CD14-positive monocyte (primary cell): ENCODE data around the gene ZGPAT. TPM values are rescaled to one million over a fixed set of nuclear protein-coding genes. Genes with fewer than 3 reads are reported as not detected.
A peak's percentile ranks its signal among the peaks of the same experiment; 100 is the strongest.

Experiments used
- DNase-seq, 3 donors: peaks; one replicate each; pipeline ENCODE4 v3.0.0-alpha.2; 2011 to 2022
- H2AFZ ChIP-seq: 2 replicates; pipeline ENCODE4 v1.6.0; 2012; ENCODE audit warnings: mild to moderate bottlenecking, low read depth, low read length, inconsistent platforms; ENCODE audit not compliant: insufficient read depth, poor library complexity, severe bottlenecking
- H3K27ac ChIP-seq, 2 donors: 1 replicate in 1 of 2; 2 replicates in 1 of 2; pipeline ENCODE4 v1.5.1; 2012 to 2013; ENCODE audit warnings: low read length in 2 of 2, control low read depth in 1 of 2, inconsistent platforms in 1 of 2, low read depth in 1 of 2, mild to moderate bottlenecking in 1 of 2
- H3K27me3 ChIP-seq, 2 donors: one replicate each; pipeline versions ENCODE4 v1.6.0 to v1.6.1; 2011 to 2013; ENCODE audit warnings: low read length in 2 of 2; ENCODE audit not compliant: control insufficient read depth in 2 of 2, insufficient read depth in 2 of 2
- H3K36me3 ChIP-seq, 2 donors: replicated peaks in 1 of 2; 1 replicate in 1 of 2; 2 replicates in 1 of 2; pipeline versions ENCODE4 v1.5.1 to v1.6.1; 2012 to 2013; ENCODE audit warnings: low read length in 2 of 2, control low read depth in 1 of 2, inconsistent platforms in 1 of 2, mild to moderate bottlenecking in 1 of 2; ENCODE audit not compliant: insufficient read depth in 2 of 2, control insufficient read depth in 1 of 2
- H3K4me1 ChIP-seq, 2 donors: 1 replicate in 1 of 2; 2 replicates in 1 of 2; pipeline versions ENCODE4 v1.5.1 to v1.6.1; 2012 to 2013; ENCODE audit warnings: low read length in 2 of 2, control low read depth in 1 of 2, inconsistent platforms in 1 of 2, mild to moderate bottlenecking in 1 of 2, moderate library complexity in 1 of 2; ENCODE audit not compliant: insufficient read depth in 2 of 2, control insufficient read depth in 1 of 2
- H3K4me2 ChIP-seq: replicated peaks from 2 replicates; pipeline ENCODE3; 2012; ENCODE audit warnings: low read length, moderate library complexity, mild to moderate bottlenecking; ENCODE audit not compliant: poor library complexity, severe bottlenecking; ENCODE audit errors: extremely low read depth
- H3K4me3 ChIP-seq, 3 experiments: fragments of 200-600 bp in 1 of 3; sonication (generic) in 1 of 3; replicated peaks in 1 of 3; 1 replicate in 2 of 3; 2 replicates in 1 of 3; pipeline ENCODE4 v1.5.1; 2011 to 2013; ENCODE audit warnings: low read length in 3 of 3, mild to moderate bottlenecking in 3 of 3, control low read depth in 2 of 3, low read depth in 2 of 3, inconsistent platforms in 1 of 3, moderate library complexity in 1 of 3
- H3K79me2 ChIP-seq: 2 replicates; pipeline ENCODE4 v1.6.0; 2012; ENCODE audit warnings: mild to moderate bottlenecking, control low read depth, inconsistent platforms, low read length, moderate library complexity; ENCODE audit not compliant: insufficient read depth
- H3K9ac ChIP-seq: 2 replicates; pipeline ENCODE4 v1.6.0; 2017; ENCODE audit warnings: low read length, mild to moderate bottlenecking; ENCODE audit not compliant: insufficient read depth, poor library complexity, severe bottlenecking
- H3K9me3 ChIP-seq, 2 donors: replicated peaks in 1 of 2; 1 replicate in 1 of 2; 2 replicates in 1 of 2; pipeline versions ENCODE4 v1.5.1 to v1.6.1; 2012 to 2013; ENCODE audit warnings: low read length in 2 of 2, control low read depth in 1 of 2; ENCODE audit not compliant: control insufficient read depth in 1 of 2, insufficient read depth in 1 of 2
- H4K20me1 ChIP-seq: 2 replicates; pipeline ENCODE4 v1.6.0; 2012; ENCODE audit warnings: mild to moderate bottlenecking, low read length, control low read depth, moderate library complexity; ENCODE audit not compliant: insufficient read depth
- H3K27ac Mint-ChIP-seq, 7 donors: one replicate each; pipeline ENCODE4 v1.8.0; 2020; ENCODE audit warnings: mild to moderate bottlenecking in 7 of 7, mixed read lengths in 7 of 7, moderate library complexity in 6 of 7, inconsistent platforms in 2 of 7
- H3K27me3 Mint-ChIP-seq, 3 donors: one replicate each; pipeline ENCODE4 v1.8.0; 2021 to 2022; ENCODE audit warnings: low read depth in 3 of 3, mild to moderate bottlenecking in 3 of 3, mixed read lengths in 3 of 3, moderate library complexity in 3 of 3, inconsistent platforms in 1 of 3
- H3K36me3 Mint-ChIP-seq, 2 donors: one replicate each; pipeline ENCODE4 v1.8.0; 2020; ENCODE audit warnings: mixed read lengths in 2 of 2, inconsistent platforms in 1 of 2, mild to moderate bottlenecking in 1 of 2
- H3K4me1 Mint-ChIP-seq: one replicate; pipeline ENCODE4 v1.8.0; 2020; ENCODE audit warnings: mild to moderate bottlenecking, mixed read lengths
- H3K4me3 Mint-ChIP-seq, 2 donors: one replicate each; pipeline ENCODE4 v1.8.0; 2020; ENCODE audit warnings: mild to moderate bottlenecking in 2 of 2, mixed read lengths in 2 of 2, moderate library complexity in 1 of 2
- H3K9me3 Mint-ChIP-seq, 7 donors: one replicate each; pipeline ENCODE4 v1.8.0; 2020 to 2022; ENCODE audit warnings: mixed read lengths in 7 of 7, mild to moderate bottlenecking in 6 of 7, moderate library complexity in 6 of 7, inconsistent platforms in 2 of 7
- CTCF ChIP-seq: fragments of 200-600 bp; IDR thresholded peaks from one replicate; pipeline ENCODE4 v1.8.0; 2022; ENCODE audit warnings: antibody characterized with exemption, mild to moderate bottlenecking
- WGBS: methylation state at CpG from one replicate; pipeline ENCODE4 v1.1.5; 2013; ENCODE audit warnings: missing lambda C conversion rate; ENCODE audit not compliant: insufficient coverage; 5-methylcytosine and 5-hydroxymethylcytosine counted together
- intact Hi-C, 2 donors: fragments of 100-400 bp; cut with micrococcal nuclease; formaldehyde crosslinking; loops; one replicate each; pipeline versions ENCODE4 v1.15.0 to v1.15.1; 2023
- polyA plus RNA-seq, 3 donors: library from polyadenylated mRNA; depleted of rRNA in 1 of 3; unstranded in 2 of 3; stranded (reverse) in 1 of 3; fragments of 300-500 nt in 2 of 3; fragments of >200 nt in 1 of 3; fragmentation: Illumina TruSeq in 2 of 3; gene quantifications; 1 replicate in 2 of 3; 2 replicates in 1 of 3; pipeline ENCODE4 v1.2.3, GENCODE V29; 2012 to 2021

Gene ZGPAT
- polyA plus RNA-seq, 3 donors, result 24.2 to 58.6 (median 28.3) TPM

- no peaks in the 10 kb centered on the region for H3K4me1 ChIP-seq
- intact Hi-C loops, result no loop called here
- no peak overlapping the region for H2AFZ ChIP-seq
- no peaks in the 10 kb centered on the region for H3K27me3 ChIP-seq
- H3K4me3 ChIP-seq, result no peak overlapping the region
- H4K20me1 ChIP-seq, result no peaks in the 10 kb centered on the region
- no peak overlapping the region for H3K9ac ChIP-seq
- H3K4me2 ChIP-seq, result no peak overlapping the region
- H3K27ac Mint-ChIP-seq, result no peak overlapping the region
- H3K27ac ChIP-seq, result no peak overlapping the region
- WGBS, result 87% methylated on average over 12 of the region's 20 CpGs
- no peaks in the 10 kb centered on the region for H3K79me2 ChIP-seq
- peaks cover 2 to 4% (median 3%) of the 10 kb centered on the region in 3 donors for H3K27me3 Mint-ChIP-seq
- H3K4me3 Mint-ChIP-seq, result no peak overlapping the region
- H3K36me3 Mint-ChIP-seq, result peaks cover under 1 to 5% of the 10 kb centered on the region in 2 donors
- H3K4me1 Mint-ChIP-seq, result no peaks in the 10 kb centered on the region
- no peak for DNase-seq
- no peaks in the 10 kb centered on the region for H3K9me3 Mint-ChIP-seq
- H3K9me3 ChIP-seq, result no peaks in the 10 kb centered on the region
- no peak for TF ChIP-seq CTCF
- H3K36me3 ChIP-seq, result peaks cover 0 to 6% of the 10 kb centered on the region in 2 donors
Observed at GRCh38 chr20:63748070-63748933, 40.5 kb downstream of the ZGPAT start.

- Histone ChIP-seq H4K20me1 (no peaks in the 10 kb centered on the region), H3K9me3 (no peaks in the 10 kb centered on the region), H3K27ac (no peak overlapping the region), H3K4me2 (no peak overlapping the region), H3K9ac (no peak overlapping the region), H3K4me1 (no peaks in the 10 kb centered on the region), H3K36me3 (no peaks in the 10 kb centered on the region), H3K27me3 (no peaks in the 10 kb centered on the region), H2AFZ (no peak overlapping the region), H3K79me2 (no peaks in the 10 kb centered on the region), H3K4me3 (no peak overlapping the region)
- TF ChIP-seq CTCF, result no peak
- H3K4me3 Mint-ChIP-seq, result no peak overlapping the region
- H3K36me3 Mint-ChIP-seq, result no peaks in the 10 kb centered on the region
- H3K4me1 Mint-ChIP-seq, result no peaks in the 10 kb centered on the region
- intact Hi-C loops, result no loop called here
- DNase-seq, result no peak
- H3K9me3 Mint-ChIP-seq, result no peaks in the 10 kb centered on the region
- H3K27me3 Mint-ChIP-seq, result peaks cover 2 to 4% (median 3%) of the 10 kb centered on the region in 3 donors
- H3K27ac Mint-ChIP-seq, result peak overlapping the region in 3 of 7 donors; percentile 55 to 73 (median 72)
- WGBS, result 91% methylated on average over 10 of the region's 11 CpGs
Observed at GRCh38 chr20:63748934-63749270, 41.1 kb downstream of the ZGPAT start.
